SK-N-SH (cell line): ENCODE data around the gene NOTCH1. TPM values are rescaled to one million over a fixed set of nuclear protein-coding genes. Genes with fewer than 3 reads are reported as not detected.

Experiments
- CTCF ChIA-PET: fragments of 300-600, 350-600 bp; formaldehyde crosslinking; extraction: SDS; loops from one replicate; lab custom pipeline; 2021; lab: Yijun Ruan, JAX
- POLR2A ChIA-PET: fragments of 350-600 bp; sonication (Branson Sonifier 250); formaldehyde crosslinking; extraction: SDS; loops from one replicate; lab custom pipeline; 2020; ENCODE audit warnings: antibody characterized with exemption, inconsistent platforms; lab: Yijun Ruan, JAX
- DNase-seq: peaks from one replicate; pipeline ENCODE4 v3.0.0; 2012
- H2AFZ ChIP-seq: fragments of 200-600 bp; sonication (generic); 2 replicates; pipeline ENCODE4 v1.8.1; 2016; ENCODE audit warnings: antibody characterized with exemption, mild to moderate bottlenecking, low read depth
- H3F3A ChIP-seq: fragments of 200-600 bp; sonication (generic); replicated peaks from 2 replicates; pipeline ENCODE3; 2016; ENCODE audit warnings: antibody characterized with exemption, mild to moderate bottlenecking; ENCODE audit not compliant: insufficient read depth
- H3K27ac ChIP-seq, 2 experiments: fragments of 200-500 bp in 1 of 2; fragments of 200-600 bp in 1 of 2; sonication (Bioruptor generic) in 1 of 2; sonication (generic), shearing (Covaris generic) in 1 of 2; 2 replicates each; pipeline versions ENCODE4 v1.5.1 to v1.6.1; 2014 to 2016; ENCODE audit warnings: low read depth in 2 of 2, inconsistent platforms in 1 of 2, low read length in 1 of 2, mild to moderate bottlenecking in 1 of 2, mixed read lengths in 1 of 2
- H3K27me3 ChIP-seq: fragments of 200-600 bp; sonication (generic), shearing (Covaris generic); 2 replicates; pipeline ENCODE4 v1.6.1; 2016; ENCODE audit warnings: mixed run types; ENCODE audit not compliant: insufficient read depth
- H3K36me3 ChIP-seq, 2 experiments: fragments of 200-500 bp in 1 of 2; fragments of 200-600 bp in 1 of 2; sonication (Bioruptor generic) in 1 of 2; sonication (generic) in 1 of 2; replicated peaks in 1 of 2; 2 replicates each; pipeline versions ENCODE3 to v1.5.1; 2014 to 2016; ENCODE audit warnings: low read length in 1 of 2, mild to moderate bottlenecking in 1 of 2; ENCODE audit not compliant: insufficient read depth in 2 of 2, control insufficient read depth in 1 of 2
- H3K4me1 ChIP-seq, 2 experiments: fragments of 200-500 bp in 1 of 2; fragments of 200-600 bp in 1 of 2; sonication (Bioruptor generic) in 1 of 2; sonication (generic), shearing (Covaris generic) in 1 of 2; 2 replicates each; pipeline versions ENCODE4 v1.5.1 to v1.6.1; 2014 to 2016; ENCODE audit warnings: low read depth in 1 of 2, low read length in 1 of 2, mixed run types in 1 of 2; ENCODE audit not compliant: insufficient read depth in 2 of 2, control insufficient read depth in 1 of 2
- H3K4me2 ChIP-seq: fragments of 200-600 bp; sonication (generic), shearing (Covaris generic); 2 replicates; pipeline ENCODE4 v1.6.1; 2017; ENCODE audit warnings: mixed run types
- H3K4me3 ChIP-seq, 2 experiments: fragments of 200-500 bp in 1 of 2; fragments of 200-600 bp in 1 of 2; sonication (Bioruptor generic) in 1 of 2; sonication (generic), shearing (Covaris generic) in 1 of 2; 2 replicates each; pipeline versions ENCODE4 v1.5.1 to v1.8.1; 2014 to 2016; ENCODE audit warnings: low read depth in 2 of 2, inconsistent platforms in 1 of 2, low read length in 1 of 2, mild to moderate bottlenecking in 1 of 2, mixed read lengths in 1 of 2, moderate library complexity in 1 of 2
- H3K79me2 ChIP-seq: fragments of 200-600 bp; sonication (generic); 2 replicates; pipeline ENCODE4 v1.8.1; 2017; ENCODE audit warnings: mild to moderate bottlenecking; ENCODE audit not compliant: insufficient read depth
- H3K9ac ChIP-seq: fragments of 200-600 bp; sonication (generic); 2 replicates; pipeline ENCODE4 v1.6.1; 2017; ENCODE audit warnings: mixed run types
- H3K9me2 ChIP-seq: fragments of 200-600 bp; sonication (generic); 2 replicates; pipeline ENCODE4 v1.6.1; 2017; ENCODE audit warnings: mixed run types
- H3K9me3 ChIP-seq: fragments of 200-600 bp; sonication (generic); 2 replicates; pipeline ENCODE4 v1.6.1; 2017; ENCODE audit warnings: mixed run types, mild to moderate bottlenecking, moderate library complexity
- H4K20me1 ChIP-seq: fragments of 200-600 bp; sonication (generic); 2 replicates; pipeline ENCODE4 v1.6.1; 2017; ENCODE audit warnings: mild to moderate bottlenecking, mixed run types; ENCODE audit not compliant: insufficient read depth
- CHD2 ChIP-seq: fragments of 150-350 bp; IDR thresholded peaks from 2 replicates; pipeline ENCODE4 v1.6.1; 2018; ENCODE audit warnings: low read length; ENCODE audit not compliant: partially characterized antibody
- EP300 ChIP-seq, 2 experiments: IDR thresholded peaks; 2 replicates each; pipeline versions ENCODE4 v1.4.0 to v1.6.1; 2012; ENCODE audit warnings: borderline replicate concordance in 1 of 2, low read depth in 1 of 2, low read length in 1 of 2
- FOXJ3 ChIP-seq: sonication (generic); formaldehyde crosslinking; IDR thresholded peaks from 2 replicates; pipeline ENCODE4 v1.5.1; 2020; ENCODE audit warnings: mild to moderate bottlenecking, missing genetic modification reagents
- JUND ChIP-seq: IDR thresholded peaks from 2 replicates; pipeline ENCODE4 v1.4.0; 2012
- MXI1 ChIP-seq: IDR thresholded peaks from 2 replicates; pipeline ENCODE4 v1.6.1; 2012; ENCODE audit warnings: mild to moderate bottlenecking, low read depth, low read length, improper control_type of control experiment
- RAD21 ChIP-seq: IDR thresholded peaks from 2 replicates; pipeline ENCODE4 v1.6.1; 2012; ENCODE audit warnings: mild to moderate bottlenecking, low read length
- RFX5 ChIP-seq: IDR thresholded peaks from 2 replicates; pipeline ENCODE4 v1.6.1; 2012; ENCODE audit warnings: mild to moderate bottlenecking, improper control_type of control experiment, low read length
- SMC3 ChIP-seq: IDR thresholded peaks from 2 replicates; pipeline ENCODE4 v1.6.1; 2012; ENCODE audit warnings: low read depth, low read length, improper control_type of control experiment
- WGBS: methylation state at CpG from one replicate; pipeline ENCODE4 v1.1.6; 2017; ENCODE audit warnings: low lambda C conversion rate; 5-methylcytosine and 5-hydroxymethylcytosine counted together
- polyA plus RNA-seq, 3 experiments: library from polyadenylated mRNA; depleted of rRNA; stranded (reverse); fragments of >200 nt; gene quantifications; 2 replicates each; pipeline ENCODE4 v1.2.3, GENCODE V29; 2012
- TF ChIP-seq, protein P1 (sequence below): fragments of 150-350 bp; IDR thresholded peaks from 2 replicates; pipeline ENCODE4 v1.6.1; 2016; ENCODE audit warnings: mild to moderate bottlenecking, low read depth, low read length
- TF ChIP-seq, protein P2 (sequence below): IDR thresholded peaks from 2 replicates; pipeline ENCODE4 v1.4.0; 2012; ENCODE audit warnings: low read depth, borderline replicate concordance
- TF ChIP-seq, protein P3 (sequence below): fragments of 200-600 bp; sonication (generic); IDR thresholded peaks from 2 replicates; pipeline ENCODE4 v1.6.1; 2017; ENCODE audit warnings: antibody characterized with exemption, mild to moderate bottlenecking, moderate library complexity

NOTCH1 gene
- polyA plus RNA-seq, 1 of the 3 experiments (the other 2 are of a cell fraction): 6.6 TPM

DNA sequence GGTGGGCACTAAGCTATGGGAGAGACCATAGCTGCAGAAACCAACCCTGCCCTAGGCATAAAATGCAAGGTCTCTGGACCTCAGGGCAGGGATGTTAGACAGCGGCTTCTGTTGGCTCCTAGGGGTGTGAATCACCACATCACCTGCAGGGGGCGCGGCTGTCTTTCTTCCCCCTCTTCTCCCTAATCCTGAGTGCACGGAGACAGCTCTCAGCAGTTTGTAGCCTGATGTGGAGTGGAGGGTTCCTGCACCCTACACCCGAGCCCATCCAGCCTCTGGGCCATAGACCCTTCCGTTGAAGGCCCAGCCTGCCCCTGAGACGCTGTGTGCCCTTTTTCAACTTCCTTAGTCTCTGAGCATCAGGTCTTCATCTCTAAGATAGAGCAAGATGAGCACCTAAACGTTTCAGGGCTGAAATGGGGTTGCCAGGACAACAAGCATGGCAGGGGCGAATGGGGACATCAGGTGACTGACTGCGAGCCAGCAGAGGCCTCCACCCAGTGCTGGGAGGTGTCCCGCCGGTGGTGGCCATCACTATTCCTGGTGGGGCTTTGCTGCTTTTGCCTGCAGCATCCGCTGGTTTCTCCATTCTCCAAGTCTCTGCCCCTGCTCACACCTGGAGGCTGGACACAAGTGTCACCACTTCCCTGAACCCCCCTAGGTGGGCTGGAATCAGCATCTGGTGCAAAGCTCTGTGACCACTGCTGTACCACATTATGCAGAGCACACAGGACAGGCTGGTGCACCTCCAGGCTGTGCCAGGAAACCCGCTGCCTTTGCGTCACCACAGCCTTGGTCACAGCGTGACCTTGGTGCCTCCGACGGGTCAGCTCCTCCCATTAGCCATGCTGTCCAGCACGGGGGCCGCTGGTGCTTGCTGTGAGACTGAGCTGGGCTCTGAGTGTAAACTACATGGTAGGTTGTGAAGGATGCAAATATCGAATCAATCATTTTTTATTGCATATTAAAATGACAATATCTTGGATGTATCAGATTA lies 60.5 kb downstream of the NOTCH1 start:
- H4K20me1 ChIP-seq: peaks cover 17% of the 10 kb centered on the region
- CTCF ChIA-PET: interaction anchor here (0.6 to 8.2 kb wide), 53 partner anchors 10 to 299 kb away, joined by 3 to 320 read pairs (median 5); no protein-coding TSS in a partner anchor
- peak; percentile 88 for TF ChIP-seq SMC3
- TF ChIP-seq, protein P1, sequence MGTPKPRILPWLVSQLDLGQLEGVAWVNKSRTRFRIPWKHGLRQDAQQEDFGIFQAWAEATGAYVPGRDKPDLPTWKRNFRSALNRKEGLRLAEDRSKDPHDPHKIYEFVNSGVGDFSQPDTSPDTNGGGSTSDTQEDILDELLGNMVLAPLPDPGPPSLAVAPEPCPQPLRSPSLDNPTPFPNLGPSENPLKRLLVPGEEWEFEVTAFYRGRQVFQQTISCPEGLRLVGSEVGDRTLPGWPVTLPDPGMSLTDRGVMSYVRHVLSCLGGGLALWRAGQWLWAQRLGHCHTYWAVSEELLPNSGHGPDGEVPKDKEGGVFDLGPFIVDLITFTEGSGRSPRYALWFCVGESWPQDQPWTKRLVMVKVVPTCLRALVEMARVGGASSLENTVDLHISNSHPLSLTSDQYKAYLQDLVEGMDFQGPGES: no peak
- no peak for TF ChIP-seq EP300 (IDR thresholded peaks at IDR 0.05; ENCODE audit: borderline replicate concordance in 1 of 2, low read depth in 1 of 2, low read length in 1 of 2)
- no peak for TF ChIP-seq JUND
- no peak for TF ChIP-seq FOXJ3 (CRISPR knock-in tag)
- peak; percentile 76 for TF ChIP-seq RAD21
- no peak for TF ChIP-seq MXI1
- TF ChIP-seq RFX5: no peak
- TF ChIP-seq, protein P2, sequence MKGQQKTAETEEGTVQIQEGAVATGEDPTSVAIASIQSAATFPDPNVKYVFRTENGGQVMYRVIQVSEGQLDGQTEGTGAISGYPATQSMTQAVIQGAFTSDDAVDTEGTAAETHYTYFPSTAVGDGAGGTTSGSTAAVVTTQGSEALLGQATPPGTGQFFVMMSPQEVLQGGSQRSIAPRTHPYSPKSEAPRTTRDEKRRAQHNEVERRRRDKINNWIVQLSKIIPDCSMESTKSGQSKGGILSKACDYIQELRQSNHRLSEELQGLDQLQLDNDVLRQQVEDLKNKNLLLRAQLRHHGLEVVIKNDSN: no peak
- TF ChIP-seq, protein P3, sequence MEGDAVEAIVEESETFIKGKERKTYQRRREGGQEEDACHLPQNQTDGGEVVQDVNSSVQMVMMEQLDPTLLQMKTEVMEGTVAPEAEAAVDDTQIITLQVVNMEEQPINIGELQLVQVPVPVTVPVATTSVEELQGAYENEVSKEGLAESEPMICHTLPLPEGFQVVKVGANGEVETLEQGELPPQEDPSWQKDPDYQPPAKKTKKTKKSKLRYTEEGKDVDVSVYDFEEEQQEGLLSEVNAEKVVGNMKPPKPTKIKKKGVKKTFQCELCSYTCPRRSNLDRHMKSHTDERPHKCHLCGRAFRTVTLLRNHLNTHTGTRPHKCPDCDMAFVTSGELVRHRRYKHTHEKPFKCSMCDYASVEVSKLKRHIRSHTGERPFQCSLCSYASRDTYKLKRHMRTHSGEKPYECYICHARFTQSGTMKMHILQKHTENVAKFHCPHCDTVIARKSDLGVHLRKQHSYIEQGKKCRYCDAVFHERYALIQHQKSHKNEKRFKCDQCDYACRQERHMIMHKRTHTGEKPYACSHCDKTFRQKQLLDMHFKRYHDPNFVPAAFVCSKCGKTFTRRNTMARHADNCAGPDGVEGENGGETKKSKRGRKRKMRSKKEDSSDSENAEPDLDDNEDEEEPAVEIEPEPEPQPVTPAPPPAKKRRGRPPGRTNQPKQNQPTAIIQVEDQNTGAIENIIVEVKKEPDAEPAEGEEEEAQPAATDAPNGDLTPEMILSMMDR: peak; percentile 79
- TF ChIP-seq CHD2: peak; percentile 27
- H3K4me3 ChIP-seq: peak overlapping the region; percentile 75 to 78; a peak in 3 of 4 replicates
- no peaks in the 10 kb centered on the region for H3K9me2 ChIP-seq
- POLR2A ChIA-PET: interaction anchor here (1.5 to 2.4 kb wide), 2 partner anchors 140 to 146 kb away, joined by 3 to 8 read pairs; no protein-coding TSS in a partner anchor
- H3K27ac ChIP-seq: peak overlapping the region; percentile 99 to 100; a peak in 3 of 4 replicates
- H3K36me3 ChIP-seq: no peaks in the 10 kb centered on the region
- DNase-seq: peak; percentile 81
- peak overlapping the region; percentile 100 for H3K4me2 ChIP-seq
- peaks cover 4% of the 10 kb centered on the region for H3F3A ChIP-seq
- H2AFZ ChIP-seq: no peak overlapping the region
- H3K79me2 ChIP-seq: peaks cover 25% of the 10 kb centered on the region
- peak overlapping the region; percentile 92; the same call in 1 of the 2 replicates for H3K9ac ChIP-seq
- H3K27me3 ChIP-seq: no peaks in the 10 kb centered on the region
- 36% methylated on average over 18 of the region's 21 CpGs for WGBS
- H3K4me1 ChIP-seq: peaks cover 0 to 22% of the 10 kb centered on the region in 2 experiments; a peak in 2 of 4 replicates
- no peaks in the 10 kb centered on the region for H3K9me3 ChIP-seq
